Right lobe of liver (tissue), 6 donors: Measurements from ENCODE around the gene KRTAP2-2. TPM values are rescaled to one million over a fixed set of nuclear protein-coding genes. Genes with fewer than 3 reads are reported as not detected.
"Not testable (repeated sequence)": the region's sequence is repeated elsewhere in the genome, so short reads cannot be mapped to it uniquely, and the experiment has no call there.

Experiments used
- ATAC-seq, 4 donors: fragments of 200-7000 bp; cut with Tn5 transposase; one replicate each; pipeline ENCODE4 v1.9.1; 2020; ENCODE audit warnings: mild to moderate bottlenecking in 4 of 4, moderate library complexity in 4 of 4
- DNase-seq, 3 donors: peaks; one replicate each; pipeline ENCODE4 v3.0.0-alpha.2; 2020
- H3K27ac ChIP-seq, 3 donors: fragments of 200-600 bp; one replicate each; pipeline ENCODE4 v1.8.0; 2022
- H3K27me3 ChIP-seq, 2 donors: fragments of 200-600 bp; one replicate each; pipeline ENCODE4 v1.8.0; 2022
- H3K36me3 ChIP-seq, 4 donors: fragments of 200-600 bp; sonication (generic) in 1 of 4; one replicate each; pipeline versions ENCODE4 v1.5.1 to v1.8.0; 2017 to 2022; ENCODE audit warnings: control low read depth in 1 of 4
- H3K4me1 ChIP-seq, 4 donors: fragments of 200-600 bp; sonication (generic) in 1 of 4; one replicate each; pipeline versions ENCODE4 v1.5.1 to v1.8.0; 2017 to 2022; ENCODE audit warnings: control low read depth in 1 of 4
- H3K4me3 ChIP-seq, 3 donors: fragments of 200-600 bp; one replicate each; pipeline ENCODE4 v1.8.0; 2022
- H3K9me3 ChIP-seq, 4 donors: fragments of 200-600 bp; sonication (generic) in 1 of 4; one replicate each; pipeline versions ENCODE4 v1.5.1 to v1.8.0; 2017 to 2022; ENCODE audit warnings: control low read depth in 1 of 4
- CTCF ChIP-seq, 4 donors: fragments of 200-600 bp in 3 of 4; fragments of 450-650 bp in 1 of 4; IDR thresholded peaks; one replicate each; pipeline versions ENCODE4 v1.5.1 to v1.8.0; 2016 to 2022; ENCODE audit warnings: antibody characterized with exemption in 4 of 4, mild to moderate bottlenecking in 2 of 4
- POLR2A ChIP-seq: fragments of 450-650 bp; IDR thresholded peaks from one replicate; pipeline ENCODE4 v1.6.1; 2017; ENCODE audit warnings: antibody characterized with exemption, mild to moderate bottlenecking
- WGBS: methylation state at CpG from one replicate; pipeline ENCODE4 v1.1.6; 2018; ENCODE audit warnings: low coverage, low lambda C conversion rate; ENCODE audit not compliant: insufficient coverage; ENCODE audit errors: missing lambda C conversion rate; 5-methylcytosine and 5-hydroxymethylcytosine counted together
- intact Hi-C, 2 donors: fragments of 100-400 bp; cut with DNase I; formaldehyde crosslinking; loops; one replicate each; pipeline versions ENCODE4 v1.11.2 to v1.14.1; 2022
- total RNA-seq, 6 experiments: library from RNA; depleted of rRNA in 2 of 6; stranded (reverse); fragments of >200 nt in 2 of 6; fragmentation: NEBNext Ultra II Directional in 3 of 6; extraction: Animal tissue kit (Norgen Biotek cat#: 25700) in 3 of 6; gene quantifications; one replicate each; pipeline versions ENCODE4 v1.1.0 to v1.2.4, GENCODE V29; 2016 to 2023
- donor health status: DM: no; HTN: yes; CAD: no.
- donor health status: DM: no; HTN: no; CAD: no.
- donor health status: DM: no; HTN: no; CAD: no.
- donor health status: DM: no; HTN: yes; CAD: no.
- donor health status: DM: no; HTN: yes; CAD: no.

KRTAP2-2 gene
- total RNA-seq, 6 experiments from 2014 or later = not detected

GRCh38 chr17:41069031-41069430, 14.0 kb upstream of the KRTAP2-2 start:
- H3K27ac ChIP-seq = no peak overlapping the region
- DNase-seq = no peak
- H3K27me3 ChIP-seq = no peaks in the 10 kb centered on the region
- WGBS = 54% methylated on average over 3 of the region's 3 CpGs
- no peaks in the 10 kb centered on the region for H3K36me3 ChIP-seq
- TF ChIP-seq CTCF (IDR thresholded peaks at IDR 0.05) = no peak
- H3K9me3 ChIP-seq = no peaks in the 10 kb centered on the region
- intact Hi-C loops = no loop called here
- H3K4me1 ChIP-seq = no peaks in the 10 kb centered on the region
- no peak for ATAC-seq
- H3K4me3 ChIP-seq = no peak overlapping the region

- Histone ChIP-seq H3K27me3 (peaks cover 0 to 1% of the 10 kb centered on the region in 2 donors), H3K36me3 (no peaks in the 10 kb centered on the region), H3K9me3 (no peaks in the 10 kb centered on the region), H3K4me1 (no peaks in the 10 kb centered on the region), H3K27ac (no peak overlapping the region), H3K4me3 (no peak overlapping the region)
- no peak for ATAC-seq
- TF ChIP-seq CTCF (IDR thresholded peaks at IDR 0.05) (no peak), POLR2A (no peak)
- no peak for DNase-seq
- intact Hi-C loops = no loop called here
These were observed 12.3 kb upstream of the KRTAP2-2 start for GRCh38 chr17:41067281-41067680.

- Histone ChIP-seq H3K4me1 (no peaks in the 10 kb centered on the region), H3K9me3 (no peaks in the 10 kb centered on the region), H3K36me3 (no peaks in the 10 kb centered on the region), H3K4me3 (no peak within 1 kb of the TSS), H3K27ac (no peak within 1 kb of the TSS), H3K27me3 (peaks cover 0 to 5% of the 10 kb centered on the region in 2 donors)
- no peak for TF ChIP-seq CTCF (IDR thresholded peaks at IDR 0.05)
- no peak for TF ChIP-seq POLR2A
- intact Hi-C loops = no loop called here
- no peak for DNase-seq
- 74% methylated on average over 5 of the region's 6 CpGs for WGBS
- ATAC-seq = no peak
These were observed 11.0 kb upstream of the KRTAP2-2 start, which contains the start of gene KRTAP2-4 for GRCh38 chr17:41065829-41066624. TSS of gene KRTAP2-4 (minus strand) at chr17:41065879. CDS start at chr17:41065845, 34 bp downstream.

- ATAC-seq = peak in 1 of 4 donors; percentile 43
- H3K4me1 ChIP-seq, H3K27ac ChIP-seq, H3K9me3 ChIP-seq, DNase-seq, H3K27me3 ChIP-seq, H3K36me3 ChIP-seq, H3K4me3 ChIP-seq, intact Hi-C loops: not testable (repeated sequence)
- 48% methylated on average over 7 of the region's 16 CpGs for WGBS
These were observed 10.1 kb upstream of the KRTAP2-2 start for GRCh38 chr17:41065016-41065689.

GRCh38 chr17:41064301-41064700, 9.3 kb upstream of the KRTAP2-2 start:
- DNase-seq (no peak), ATAC-seq (no peak)
- no peak for TF ChIP-seq POLR2A
- TF ChIP-seq CTCF (IDR thresholded peaks at IDR 0.05) = no peak
- H3K4me1 ChIP-seq = no peaks in the 10 kb centered on the region
- no peak overlapping the region for H3K27ac ChIP-seq
- H3K9me3 ChIP-seq = no peaks in the 10 kb centered on the region
- no peak overlapping the region for H3K4me3 ChIP-seq
- WGBS = 59% methylated on average over 1 of the region's 1 CpG
- peaks cover 0 to 5% of the 10 kb centered on the region in 2 donors for H3K27me3 ChIP-seq
- no peaks in the 10 kb centered on the region for H3K36me3 ChIP-seq
- intact Hi-C loops = no loop called here
